Psoas muscle (tissue), 8 donors: Measurements from ENCODE around the gene GPRC5B. TPM values are rescaled to one million over a fixed set of nuclear protein-coding genes. Genes with fewer than 3 reads are reported as not detected.

Experiments used
- ATAC-seq, 4 donors: fragments of 200-7000 bp; cut with Tn5 transposase; one replicate each; pipeline ENCODE4 v1.9.1; 2020; ENCODE audit warnings: moderate library complexity in 3 of 4, mild to moderate bottlenecking in 2 of 4
- DNase-seq, 2 donors: peaks; one replicate each; pipeline ENCODE4 v3.0.0-alpha.2; 2020
- H3K27ac ChIP-seq: fragments of 200-600 bp; one replicate; pipeline ENCODE4 v1.8.0; 2022
- H3K27me3 ChIP-seq, 3 donors: fragments of 200-600 bp in 1 of 3; one replicate each; pipeline versions ENCODE4 v1.6.1 to v1.8.0; 2013 to 2022; ENCODE audit warnings: low read length in 2 of 3, mild to moderate bottlenecking in 2 of 3, moderate library complexity in 1 of 3; ENCODE audit not compliant: insufficient read depth in 3 of 3
- H3K36me3 ChIP-seq, 2 donors: fragments of 200-600 bp in 1 of 2; one replicate each; pipeline versions ENCODE4 v1.6.1 to v1.8.0; 2013 to 2022; ENCODE audit warnings: low read depth in 1 of 2, mild to moderate bottlenecking in 1 of 2, moderate library complexity in 1 of 2; ENCODE audit not compliant: insufficient read depth in 1 of 2
- H3K4me1 ChIP-seq: fragments of 200-600 bp; one replicate; pipeline ENCODE4 v1.8.0; 2022
- H3K4me3 ChIP-seq: fragments of 200-600 bp; one replicate; pipeline ENCODE4 v1.8.0; 2022; ENCODE audit warnings: mild to moderate bottlenecking
- H3K9me3 ChIP-seq: fragments of 200-600 bp; one replicate; pipeline ENCODE4 v1.8.0; 2022
- WGBS, 3 donors: extraction: QIAGEN DNeasy Blood & Tissue Kit; methylation state at CpG; one replicate each; pipeline versions ENCODE4 v1.1.6 to v1.1.7; 2013; 5-methylcytosine and 5-hydroxymethylcytosine counted together
- intact Hi-C, 2 donors: fragments of 100-400 bp; cut with DNase I; formaldehyde crosslinking; loops; one replicate each; pipeline versions ENCODE4 v1.11.0 to v1.14.2; 2022
- polyA plus RNA-seq, 3 donors: library from polyadenylated mRNA; stranded (reverse); fragments of 200-250 nt; gene quantifications; one replicate each; pipeline ENCODE4 v1.2.3, GENCODE V29; 2013
- total RNA-seq, 4 donors: library from RNA; stranded (reverse); fragmentation: NEBNext Ultra II Directional in 2 of 4; extraction: Animal tissue kit (Norgen Biotek cat#: 25700) in 2 of 4; gene quantifications; one replicate each; pipeline versions ENCODE4 v1.2.1 to v1.2.4, GENCODE V29; 2021 to 2023
- TF ChIP-seq, protein P1 (sequence below): fragments of 200-600 bp; IDR thresholded peaks from one replicate; pipeline ENCODE4 v1.8.0; 2022; ENCODE audit warnings: antibody characterized with exemption
- donor health status: healthy with polysubstance abuse.
- donor health status: DM: no; HTN: no; CAD: no; lungs with moderate emphysema.
- donor health status: Bipolar disorder and iron deficiency.
- donor health status: healthy.
- donor health status: DM: yes; HTN: yes; CAD: no.
- donor health status: DM: no; HTN: no; CAD: no.
- donor health status: DM: no; HTN: no; CAD: no.
- donor health status: DM: yes; HTN: yes; CAD: no.

GPRC5B gene
- total and polyA plus RNA-seq, 7 donors, result 25.3 to 124 (median 55.7) TPM

DNA sequence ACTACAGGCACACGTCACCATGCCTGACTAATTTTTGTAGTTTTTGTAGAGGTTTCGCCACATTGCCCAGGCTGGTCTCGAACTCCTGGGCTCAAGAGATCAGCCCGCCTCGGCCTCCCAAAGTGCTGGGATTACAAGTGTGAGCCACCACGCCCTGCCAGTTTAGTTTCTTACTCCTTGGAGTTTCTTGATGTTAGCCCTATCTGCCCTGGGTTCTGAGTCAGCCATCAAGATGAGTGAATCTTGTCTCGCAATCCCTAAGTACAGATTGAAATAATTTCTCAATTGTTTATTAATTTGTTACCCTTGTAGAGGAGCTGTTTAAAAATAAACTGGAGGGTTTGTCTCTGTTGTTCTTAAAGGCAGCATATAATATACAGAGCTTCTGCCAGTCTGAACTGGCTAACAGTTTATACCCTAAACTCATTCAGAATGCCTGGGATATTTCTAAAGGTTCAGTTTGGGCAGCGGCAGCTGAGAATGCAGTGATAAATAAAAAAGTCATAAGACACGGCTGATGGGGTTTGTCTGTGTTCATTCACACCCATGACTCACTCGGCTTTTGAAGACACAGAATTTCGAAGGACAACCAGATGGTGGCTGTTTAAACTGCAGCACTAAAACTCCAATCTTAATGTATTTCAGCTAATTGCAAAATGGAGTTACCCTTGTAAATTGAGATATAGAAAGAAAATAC lies 39.6 kb downstream of the GPRC5B start:
- Histone ChIP-seq H3K9me3 (no peaks in the 10 kb centered on the region), H3K4me3 (no peak overlapping the region), H3K36me3 (no peaks in the 10 kb centered on the region), H3K4me1 (peaks cover 28% of the 10 kb centered on the region), H3K27ac (peak overlapping the region; percentile 89), H3K27me3 (no peaks in the 10 kb centered on the region)
- peak; percentile 66 to 79 (median 70) for ATAC-seq
- intact Hi-C loops, result loop anchor here (5.0 kb wide), 2 partner anchors 32 to 37 kb away; partner anchors contain the start of gene GPRC5B (in 1 of the 2)
- no peak for DNase-seq
- 58 to 65% (median 60%) methylated on average over 11 of the region's 11 CpGs for WGBS, 3 donors
- TF ChIP-seq, protein P1, sequence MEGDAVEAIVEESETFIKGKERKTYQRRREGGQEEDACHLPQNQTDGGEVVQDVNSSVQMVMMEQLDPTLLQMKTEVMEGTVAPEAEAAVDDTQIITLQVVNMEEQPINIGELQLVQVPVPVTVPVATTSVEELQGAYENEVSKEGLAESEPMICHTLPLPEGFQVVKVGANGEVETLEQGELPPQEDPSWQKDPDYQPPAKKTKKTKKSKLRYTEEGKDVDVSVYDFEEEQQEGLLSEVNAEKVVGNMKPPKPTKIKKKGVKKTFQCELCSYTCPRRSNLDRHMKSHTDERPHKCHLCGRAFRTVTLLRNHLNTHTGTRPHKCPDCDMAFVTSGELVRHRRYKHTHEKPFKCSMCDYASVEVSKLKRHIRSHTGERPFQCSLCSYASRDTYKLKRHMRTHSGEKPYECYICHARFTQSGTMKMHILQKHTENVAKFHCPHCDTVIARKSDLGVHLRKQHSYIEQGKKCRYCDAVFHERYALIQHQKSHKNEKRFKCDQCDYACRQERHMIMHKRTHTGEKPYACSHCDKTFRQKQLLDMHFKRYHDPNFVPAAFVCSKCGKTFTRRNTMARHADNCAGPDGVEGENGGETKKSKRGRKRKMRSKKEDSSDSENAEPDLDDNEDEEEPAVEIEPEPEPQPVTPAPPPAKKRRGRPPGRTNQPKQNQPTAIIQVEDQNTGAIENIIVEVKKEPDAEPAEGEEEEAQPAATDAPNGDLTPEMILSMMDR, result peak; percentile 8

- TF ChIP-seq, protein P1, result no peak
- 70 to 93% (median 87%) methylated on average over 1 of the region's 1 CpG for WGBS, 3 donors
- DNase-seq (no peak), ATAC-seq (no peak)
- no peak overlapping the region for H3K4me3 ChIP-seq
- no peaks in the 10 kb centered on the region for H3K27me3 ChIP-seq
- peaks cover 43% of the 10 kb centered on the region for H3K4me1 ChIP-seq
- intact Hi-C loops, result loop anchor here in 1 of 2 donors (5.0 kb wide), 1 partner anchor 34 kb away; no protein-coding TSS in a partner anchor
- H3K27ac ChIP-seq, result peak overlapping the region; percentile 89
- H3K9me3 ChIP-seq, result no peaks in the 10 kb centered on the region
- no peaks in the 10 kb centered on the region for H3K36me3 ChIP-seq
Observed at GRCh38 chr16:19843371-19843770, 41.3 kb downstream of the GPRC5B start.

DNA sequence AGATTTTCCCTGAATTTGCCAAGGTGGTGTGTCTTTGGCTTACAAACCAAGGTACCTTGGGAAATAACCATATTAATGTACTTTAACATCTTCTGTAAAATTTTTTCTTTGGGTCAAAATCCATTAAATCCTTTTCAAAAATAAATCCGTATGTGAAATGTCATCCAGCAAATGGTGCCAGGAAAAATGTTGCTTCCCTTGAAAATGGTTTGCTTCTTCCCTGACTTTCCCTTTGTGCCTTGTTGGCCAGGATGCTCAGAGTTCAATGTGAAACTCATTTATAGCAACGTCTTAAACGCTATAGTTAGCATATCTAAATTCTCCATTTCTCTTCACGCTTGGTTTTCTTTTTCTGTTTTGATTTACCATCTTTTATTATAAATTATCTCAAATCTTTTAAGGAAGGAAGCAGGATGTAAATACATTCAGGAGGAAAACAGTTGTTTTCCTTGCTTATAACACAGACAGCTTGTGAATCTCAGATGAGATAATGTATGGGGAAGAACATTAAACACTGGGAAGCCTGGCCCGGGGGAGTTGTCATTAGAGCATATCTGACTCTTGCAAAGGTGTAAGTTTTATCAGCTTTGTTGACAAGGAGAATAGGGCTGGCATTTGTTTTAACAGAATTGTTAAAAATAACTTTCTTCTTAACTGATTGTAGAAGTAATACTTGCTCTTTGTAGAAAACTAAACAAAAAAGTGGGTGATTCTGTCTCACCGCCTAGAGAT lies 42.1 kb downstream of the GPRC5B start:
- ATAC-seq, result no peak
- H3K27me3 ChIP-seq, result no peaks in the 10 kb centered on the region
- peaks cover 51% of the 10 kb centered on the region for H3K4me1 ChIP-seq
- no peak for DNase-seq
- WGBS, 3 donors, result 35 to 47% (median 41%) methylated on average over 6 of the region's 6 CpGs
- no peaks in the 10 kb centered on the region for H3K36me3 ChIP-seq
- H3K4me3 ChIP-seq, result no peak overlapping the region
- H3K9me3 ChIP-seq, result no peaks in the 10 kb centered on the region
- H3K27ac ChIP-seq, result peak overlapping the region; percentile 89
- TF ChIP-seq, protein P1, result no peak
- intact Hi-C loops, result loop anchor here in 1 of 2 donors (5.0 kb wide), 1 partner anchor 35 kb away; no protein-coding TSS in a partner anchor

DNA sequence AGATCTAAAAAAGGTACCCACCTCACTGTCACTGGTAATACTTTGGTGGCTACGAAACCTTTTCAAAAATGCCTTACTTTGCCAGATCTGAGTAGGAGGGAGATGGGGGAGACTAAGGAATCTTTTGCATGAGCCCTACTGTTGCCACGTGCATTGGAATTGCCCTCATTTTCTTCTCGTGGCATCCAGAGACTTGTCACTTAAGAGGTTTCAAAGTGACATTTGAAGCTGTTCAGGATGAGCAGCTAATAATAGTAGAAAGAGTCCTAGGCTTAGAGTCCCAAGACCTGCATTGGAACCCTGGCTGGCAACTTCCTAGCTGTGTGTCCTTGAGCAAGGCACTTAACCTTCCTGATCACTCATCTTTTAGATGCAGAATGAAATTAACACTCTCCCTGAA lies 43.5 kb downstream of the GPRC5B start:
- Histone ChIP-seq H3K27ac (peak overlapping the region; percentile 89), H3K36me3 (no peaks in the 10 kb centered on the region), H3K4me3 (peak overlapping the region; percentile 45), H3K27me3 (no peaks in the 10 kb centered on the region), H3K4me1 (peaks cover 63% of the 10 kb centered on the region), H3K9me3 (no peaks in the 10 kb centered on the region)
- ATAC-seq (peak; percentile 63 to 68 (median 65)), DNase-seq (no peak)
- intact Hi-C loops, result loop anchor here in 1 of 2 donors (5.0 kb wide), 1 partner anchor 36 kb away; no protein-coding TSS in a partner anchor
- 22 to 31% (median 29%) methylated on average over 3 of the region's 3 CpGs for WGBS, 3 donors
- TF ChIP-seq, protein P1, result no peak
